TTC549 (cell line): Measurements from ENCODE around the gene COL21A1.

ENCODE experiments used
- FAIRE-seq: peaks from 2 replicates; lab custom pipeline; 2012; peaks lifted over from hg19 to GRCh38; lab: Jason Lieb, UNC

The COL21A1 gene

GRCh38 chr6:56245903-56246351, 1.5 kb downstream of the COL21A1 start:
- no peak for FAIRE-seq

GRCh38 chr6:56244528-56245253, 2.7 kb downstream of the COL21A1 start:
- FAIRE-seq: no peak

GRCh38 chr6:56244089-56244488, 3.3 kb downstream of the COL21A1 start:
- FAIRE-seq: no peak

- FAIRE-seq: no peak
Observed at GRCh38 chr6:56243518-56244070, 3.8 kb downstream of the COL21A1 start.

GRCh38 chr6:56242346-56242745, 5.0 kb downstream of the COL21A1 start:
- no peak for FAIRE-seq

- no peak for FAIRE-seq
Observed at GRCh38 chr6:56241124-56241802, 6.1 kb downstream of the COL21A1 start.

- no peak for FAIRE-seq
Observed at GRCh38 chr6:56238352-56238751, 9.0 kb downstream of the COL21A1 start.

- no peak for FAIRE-seq
Observed at GRCh38 chr6:56235245-56235644, 12.1 kb downstream of the COL21A1 start.

GRCh38 chr6:56232436-56232835, 14.9 kb downstream of the COL21A1 start:
- FAIRE-seq: no peak

GRCh38 chr6:56231827-56232226, 15.6 kb downstream of the COL21A1 start:
- no peak for FAIRE-seq

- no peak for FAIRE-seq
Observed at GRCh38 chr6:56230976-56231566, 16.3 kb downstream of the COL21A1 start.

- no peak for FAIRE-seq
Observed at GRCh38 chr6:56227071-56227879, 20.1 kb downstream of the COL21A1 start.

GRCh38 chr6:56223995-56224394, 23.4 kb downstream of the COL21A1 start:
- no peak for FAIRE-seq

- FAIRE-seq: no peak
Observed at GRCh38 chr6:56222499-56222898, 24.9 kb downstream of the COL21A1 start.

- FAIRE-seq: no peak
Observed at GRCh38 chr6:56220078-56220477, 27.3 kb downstream of the COL21A1 start.

- FAIRE-seq: no peak
Observed at GRCh38 chr6:56214703-56215101, 32.7 kb downstream of the COL21A1 start.

- FAIRE-seq: no peak
Observed at GRCh38 chr6:56214041-56214702, 33.2 kb downstream of the COL21A1 start.

- FAIRE-seq: no peak
Observed at GRCh38 chr6:56211724-56212123, 35.7 kb downstream of the COL21A1 start.

- FAIRE-seq: no peak
Observed at GRCh38 chr6:56204134-56204533, 43.2 kb downstream of the COL21A1 start.

- FAIRE-seq: no peak
Observed at GRCh38 chr6:56199956-56200355, 47.4 kb downstream of the COL21A1 start.

GRCh38 chr6:56193846-56194245, 53.5 kb downstream of the COL21A1 start:
- no peak for FAIRE-seq

- no peak for FAIRE-seq
Observed at GRCh38 chr6:56188429-56188828, 59.0 kb downstream of the COL21A1 start.
